Measurements from ENCODE around the gene ITGB3. TPM values are rescaled to one million over a fixed set of nuclear protein-coding genes. Genes with fewer than 3 reads are reported as not detected.

Gene ITGB3
- total RNA-seq, 1 experiment from 2014 or later: 0.48 TPM

GRCh38 chr17:47352848-47353247 lies 99.2 kb downstream of the ITGB3 start:
- H3K27ac Mint-ChIP-seq (ENCODE audit: unreplicated experiment): no peak overlapping the region
- no peak for DNase-seq
- H3K36me3 ChIP-seq (ENCODE audit: control insufficient read depth, insufficient read depth, low read length): no peaks in the 10 kb centered on the region
- H3K9me3 ChIP-seq: no peaks in the 10 kb centered on the region
- no peaks in the 10 kb centered on the region for H3K27me3 ChIP-seq (replicated peaks; ENCODE audit: control insufficient read depth, insufficient read depth, low read length)
- H3K27me3 Mint-ChIP-seq (ENCODE audit: insufficient read depth, unreplicated experiment): no peaks in the 10 kb centered on the region
- CTCF ChIA-PET: no interaction called here
- no peaks in the 10 kb centered on the region for H3K36me3 Mint-ChIP-seq (ENCODE audit: insufficient read depth, unreplicated experiment)
- no peak for TF ChIP-seq CTCF (IDR thresholded peaks at IDR 0.05; ENCODE audit: insufficient read depth in 1 of 2, low read depth in 1 of 2, low read length in 1 of 2, severe bottlenecking in 1 of 2, unreplicated experiment in 1 of 2)
- H3K4me3 Mint-ChIP-seq (ENCODE audit: unreplicated experiment): no peak overlapping the region
- H3K4me1 ChIP-seq: no peaks in the 10 kb centered on the region
- H3K4me1 Mint-ChIP-seq (ENCODE audit: low read depth, unreplicated experiment): no peaks in the 10 kb centered on the region
- H3K9me3 Mint-ChIP-seq (ENCODE audit: unreplicated experiment): no peaks in the 10 kb centered on the region
- H3K4me3 ChIP-seq (ENCODE audit: low read depth, low read length): no peak overlapping the region
- no TSS peak for BruUV-seq (replicated peaks)
- intact Hi-C loops (cut with micrococcal nuclease; ENCODE audit: unreplicated experiment): no loop called here
- POLR2A ChIA-PET: no interaction called here

DNA sequence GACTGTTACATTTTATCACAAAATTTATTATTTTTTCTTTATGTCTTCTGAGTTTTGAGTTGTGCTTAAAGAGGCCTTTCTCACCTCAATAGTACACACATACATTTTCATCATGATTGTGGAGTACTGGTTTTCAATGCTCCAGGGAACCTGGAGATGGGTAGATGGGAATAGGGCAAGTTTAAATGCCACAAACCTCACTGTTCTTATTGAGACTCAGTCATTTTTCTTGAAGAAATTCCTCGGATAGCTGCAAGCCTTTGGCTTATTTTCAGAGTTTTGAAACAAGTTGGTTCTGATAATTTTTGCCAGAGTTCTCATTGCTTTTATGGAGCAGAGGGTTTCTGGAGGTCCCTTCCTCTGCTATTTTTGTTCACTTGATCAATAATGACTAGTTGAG lies 105.0 kb downstream of the ITGB3 start:
- Histone ChIP-seq H3K4me3 (ENCODE audit: low read depth, low read length) (no peak overlapping the region), H3K9me3 (peaks cover 14% of the 10 kb centered on the region; the same call in 1 of the 2 replicates), H3K4me1 (no peaks in the 10 kb centered on the region), H3K27me3 (replicated peaks; ENCODE audit: control insufficient read depth, insufficient read depth, low read length) (no peaks in the 10 kb centered on the region), H3K36me3 (ENCODE audit: control insufficient read depth, insufficient read depth, low read length) (no peaks in the 10 kb centered on the region)
- ChIA-PET CTCF (no interaction called here), POLR2A (no interaction called here)
- H3K36me3 Mint-ChIP-seq (ENCODE audit: insufficient read depth, unreplicated experiment): no peaks in the 10 kb centered on the region
- no peaks in the 10 kb centered on the region for H3K27me3 Mint-ChIP-seq (ENCODE audit: insufficient read depth, unreplicated experiment)
- BruUV-seq (replicated peaks): no TSS peak
- H3K4me1 Mint-ChIP-seq (ENCODE audit: low read depth, unreplicated experiment): no peaks in the 10 kb centered on the region
- no peak overlapping the region for H3K4me3 Mint-ChIP-seq (ENCODE audit: unreplicated experiment)
- no peak for DNase-seq
- no peak for TF ChIP-seq CTCF (IDR thresholded peaks at IDR 0.05; ENCODE audit: insufficient read depth in 1 of 2, low read depth in 1 of 2, low read length in 1 of 2, severe bottlenecking in 1 of 2, unreplicated experiment in 1 of 2)
- intact Hi-C loops (cut with micrococcal nuclease; ENCODE audit: unreplicated experiment): no loop called here
- no peak overlapping the region for H3K27ac Mint-ChIP-seq (ENCODE audit: unreplicated experiment)
- H3K9me3 Mint-ChIP-seq (ENCODE audit: unreplicated experiment): peaks cover 10% of the 10 kb centered on the region

Other genes starting within 250 kb of the ITGB3 start
- 92.6 and 104 TPM in 2 replicates for gene CDC27, start 64.5 kb upstream of the ITGB3 start, total RNA-seq (2022)
- 0.39 TPM in 1 of 2 replicates, not detected in the other for gene MYL4, start 44.5 kb upstream of the ITGB3 start, total RNA-seq (2022)
- 5.1 and 6.4 TPM in 2 replicates for gene EFCAB13, start 70.1 kb downstream of the ITGB3 start, total RNA-seq (2022)